ENCODE results near the gene KSR2. TPM values are rescaled to one million over a fixed set of nuclear protein-coding genes. Genes with fewer than 3 reads are reported as not detected.

Gene KSR2
- total RNA-seq, 4 donors from 2014 or later = 0.32 to 7.0 (median 0.60) TPM

GRCh38 chr12:117827660-117828059, 141.1 kb downstream of the KSR2 start:
- DNase-seq = no peak
- no peak for TF ChIP-seq EP300 (IDR thresholded peaks at IDR 0.05; ENCODE audit: low read depth)
- no peak for TF ChIP-seq POLR2A (IDR thresholded peaks at IDR 0.05)
- TF ChIP-seq POLR2AphosphoS5 (IDR thresholded peaks at IDR 0.05) = no peak
- no peak for TF ChIP-seq CTCF (IDR thresholded peaks at IDR 0.05)
- in situ Hi-C loops (cut with MboI; ENCODE audit: low pct_ligation_motif_present in 1 of 4, low pct_unique_long_range_greater_than_20kb in 1 of 4, low sequenced_read_pairs in 3 of 4) (loop anchor here (25.0 kb wide), 4 partner anchors 240 to 615 kb away; partner anchors contain the start of gene NOS1 (in 1 of the 4)), intact Hi-C loops (cut with DNase I; ENCODE audit: low total_unique reads) (no loop called here)
- 87 to 92% methylated on average over 2 of the region's 2 CpGs for WGBS, 2 donors (ENCODE audit: low coverage in 1 of 2)
- Histone ChIP-seq H3K9me3 (peaks cover 11% of the 10 kb centered on the region in 2 donors), H3K36me3 (no peaks in the 10 kb centered on the region), H3K4me3 (no peak overlapping the region), H3K27ac (no peak overlapping the region), H3K4me1 (no peaks in the 10 kb centered on the region), H3K27me3 (no peaks in the 10 kb centered on the region)

DNA sequence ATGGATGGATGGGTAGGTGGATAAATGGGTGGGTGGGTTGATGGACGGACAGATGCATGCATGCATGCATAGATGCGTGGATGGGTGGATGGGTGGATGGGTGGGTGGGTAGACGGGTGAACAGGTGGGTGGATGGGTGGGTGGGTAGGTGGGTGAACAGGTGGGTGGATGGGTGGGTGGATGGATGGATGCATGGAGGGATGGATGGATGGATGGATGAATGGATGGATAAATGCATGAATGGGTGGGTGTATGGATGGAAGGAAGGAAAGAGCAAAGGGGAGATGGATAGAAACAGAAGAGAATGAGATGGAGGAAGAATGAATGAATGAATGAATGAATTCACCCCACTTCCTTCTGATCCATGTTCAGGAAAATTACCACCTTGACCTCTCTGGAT, 143.0 kb downstream of the KSR2 start:
- no peak overlapping the region for H3K27ac ChIP-seq
- H3K36me3 ChIP-seq = no peaks in the 10 kb centered on the region
- in situ Hi-C loops (cut with MboI; ENCODE audit: low pct_ligation_motif_present in 1 of 4, low pct_unique_long_range_greater_than_20kb in 1 of 4, low sequenced_read_pairs in 3 of 4) (loop anchor here (25.0 kb wide), 4 partner anchors 239 to 614 kb away; partner anchors contain the start of gene NOS1 (in 1 of the 4)), intact Hi-C loops (cut with DNase I; ENCODE audit: low total_unique reads) (no loop called here)
- no peaks in the 10 kb centered on the region for H3K27me3 ChIP-seq
- no peak overlapping the region for H3K4me3 ChIP-seq
- DNase-seq = no peak
- H3K9me3 ChIP-seq = peaks cover 11% of the 10 kb centered on the region in 2 donors
- peaks cover 0 to 13% (median 5%) of the 10 kb centered on the region in 4 donors for H3K4me1 ChIP-seq
- TF ChIP-seq EP300 (IDR thresholded peaks at IDR 0.05; ENCODE audit: low read depth) (no peak), POLR2A (IDR thresholded peaks at IDR 0.05) (no peak), POLR2AphosphoS5 (IDR thresholded peaks at IDR 0.05) (no peak), CTCF (IDR thresholded peaks at IDR 0.05) (no peak)
- 98 to 100% methylated on average over 2 to 3 of the region's 3 CpGs for WGBS, 2 donors (ENCODE audit: low coverage in 1 of 2)

DNA sequence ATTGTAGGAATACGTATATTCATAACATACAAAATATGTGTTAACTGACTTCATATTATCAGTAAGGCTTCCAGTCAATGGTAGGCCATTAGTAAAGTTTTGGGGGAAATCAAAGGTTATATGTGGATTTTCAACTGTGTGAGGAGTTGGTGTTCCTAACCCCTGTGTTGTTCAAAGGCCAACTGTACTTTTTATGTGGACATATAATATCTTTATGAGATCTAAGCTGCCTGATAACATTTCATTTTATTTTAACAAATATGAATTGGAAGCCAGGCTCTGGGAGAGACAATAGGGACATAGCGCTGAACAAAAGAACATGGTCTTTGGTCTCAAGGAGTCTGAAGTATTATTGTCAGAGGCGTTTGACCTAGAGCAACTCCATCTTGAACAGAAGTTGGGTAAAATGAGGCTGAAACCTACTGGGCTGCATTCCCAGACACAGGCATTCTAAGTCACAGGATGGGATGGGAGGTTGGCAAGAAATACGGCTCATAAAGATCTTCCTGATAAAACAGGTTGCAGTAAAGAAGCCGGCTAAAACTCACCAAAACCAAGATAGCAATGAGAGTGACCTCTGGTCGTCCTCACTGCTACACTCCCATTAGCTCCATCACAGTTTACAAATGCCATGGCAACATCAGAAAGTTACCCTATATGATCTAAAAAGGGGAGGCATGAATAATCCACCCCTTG, 147.2 kb downstream of the KSR2 start:
- Histone ChIP-seq H3K9me3 (no peaks in the 10 kb centered on the region), H3K27me3 (no peaks in the 10 kb centered on the region), H3K4me1 (peaks cover 0 to 20% (median 8%) of the 10 kb centered on the region in 4 donors), H3K4me3 (no peak overlapping the region), H3K27ac (peak overlapping the region in 1 of 4 donors; percentile 51), H3K36me3 (no peaks in the 10 kb centered on the region)
- peak; percentile 27 for DNase-seq
- intact Hi-C loops (cut with DNase I; ENCODE audit: low total_unique reads) (no loop called here), in situ Hi-C loops (cut with MboI; ENCODE audit: low pct_ligation_motif_present in 1 of 4, low pct_unique_long_range_greater_than_20kb in 1 of 4, low sequenced_read_pairs in 3 of 4) (no loop called here)
- TF ChIP-seq POLR2A (IDR thresholded peaks at IDR 0.05) = no peak
- TF ChIP-seq CTCF (IDR thresholded peaks at IDR 0.05) = no peak
- TF ChIP-seq EP300 (IDR thresholded peaks at IDR 0.05; ENCODE audit: low read depth) = no peak
- TF ChIP-seq POLR2AphosphoS5 (IDR thresholded peaks at IDR 0.05) = no peak
- 30% methylated on average over 6 of the region's 6 CpGs; no CpG with 5 or more reads in 1 of the 2 donors for WGBS, 2 donors (ENCODE audit: low coverage in 1 of 2)

GRCh38 chr12:117820216-117820907, 148.4 kb downstream of the KSR2 start:
- no peak for DNase-seq
- Histone ChIP-seq H3K4me3 (no peak overlapping the region), H3K27ac (peak overlapping the region in 1 of 4 donors; percentile 51), H3K36me3 (no peaks in the 10 kb centered on the region), H3K9me3 (no peaks in the 10 kb centered on the region), H3K4me1 (peaks cover 0 to 20% (median 8%) of the 10 kb centered on the region in 4 donors), H3K27me3 (no peaks in the 10 kb centered on the region)
- TF ChIP-seq EP300 (IDR thresholded peaks at IDR 0.05; ENCODE audit: low read depth) (no peak), POLR2AphosphoS5 (IDR thresholded peaks at IDR 0.05) (no peak), CTCF (IDR thresholded peaks at IDR 0.05) (no peak), POLR2A (IDR thresholded peaks at IDR 0.05) (no peak)
- in situ Hi-C loops (cut with MboI; ENCODE audit: low pct_ligation_motif_present in 1 of 4, low pct_unique_long_range_greater_than_20kb in 1 of 4, low sequenced_read_pairs in 3 of 4) = no loop called here
- intact Hi-C loops (cut with DNase I; ENCODE audit: low total_unique reads) = no loop called here
- 20 to 54% methylated on average over 1 to 12 of the region's 12 CpGs for WGBS, 2 donors (ENCODE audit: low coverage in 1 of 2)
